Fibroblast of skin of back (primary cell): Measurements from ENCODE around the gene KRTAP5-8.
"Not testable (repeated sequence)": the region's sequence is repeated elsewhere in the genome, so short reads cannot be mapped to it uniquely, and the experiment has no call there.

Experiments used
- DNase-seq: peaks from one replicate; pipeline ENCODE4 v3.0.0-alpha.2; 2013

The KRTAP5-8 gene

GRCh38 chr11:71518506-71519471 lies 19.0 kb upstream of the KRTAP5-8 start:
- no peak for DNase-seq

- no peak for DNase-seq
Measured at GRCh38 chr11:71519546-71519945, 18.3 kb upstream of the KRTAP5-8 start.

DNA sequence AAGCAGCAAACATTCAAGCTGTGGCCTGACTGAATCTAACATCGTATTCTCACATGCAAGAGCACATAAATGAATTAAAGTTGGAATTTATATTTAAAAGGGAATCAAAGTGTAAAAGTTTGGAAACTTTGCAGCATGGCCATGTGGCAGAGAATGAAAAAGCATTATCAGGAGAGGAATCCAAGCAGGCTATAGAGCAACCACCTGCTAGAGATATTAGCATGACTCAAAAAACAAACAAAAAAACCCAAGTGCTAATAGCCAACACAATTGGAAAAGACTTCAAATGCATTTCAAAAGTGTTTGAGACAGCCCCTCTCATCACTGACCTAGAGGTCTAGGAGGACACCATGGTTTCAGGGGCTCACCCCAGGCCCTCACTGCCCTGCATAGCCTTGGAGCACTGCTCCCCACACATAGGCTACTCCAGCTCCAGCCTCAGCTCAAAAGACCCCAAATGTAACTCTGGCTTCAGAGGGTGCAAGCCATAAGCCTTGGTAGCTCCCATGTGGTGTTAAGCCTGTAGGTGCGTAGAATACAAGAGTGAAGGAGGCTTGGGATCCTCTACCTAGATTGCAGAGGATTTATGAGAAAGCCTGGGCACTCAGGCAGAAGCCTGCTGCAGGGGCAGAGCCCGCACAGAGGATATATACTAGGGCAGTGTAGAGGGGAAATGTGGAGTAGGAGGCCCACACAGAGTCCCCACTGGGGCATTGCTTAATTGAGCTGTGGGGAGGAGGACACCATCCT lies 12.5 kb upstream of the KRTAP5-8 start:
- DNase-seq, result no peak

DNA sequence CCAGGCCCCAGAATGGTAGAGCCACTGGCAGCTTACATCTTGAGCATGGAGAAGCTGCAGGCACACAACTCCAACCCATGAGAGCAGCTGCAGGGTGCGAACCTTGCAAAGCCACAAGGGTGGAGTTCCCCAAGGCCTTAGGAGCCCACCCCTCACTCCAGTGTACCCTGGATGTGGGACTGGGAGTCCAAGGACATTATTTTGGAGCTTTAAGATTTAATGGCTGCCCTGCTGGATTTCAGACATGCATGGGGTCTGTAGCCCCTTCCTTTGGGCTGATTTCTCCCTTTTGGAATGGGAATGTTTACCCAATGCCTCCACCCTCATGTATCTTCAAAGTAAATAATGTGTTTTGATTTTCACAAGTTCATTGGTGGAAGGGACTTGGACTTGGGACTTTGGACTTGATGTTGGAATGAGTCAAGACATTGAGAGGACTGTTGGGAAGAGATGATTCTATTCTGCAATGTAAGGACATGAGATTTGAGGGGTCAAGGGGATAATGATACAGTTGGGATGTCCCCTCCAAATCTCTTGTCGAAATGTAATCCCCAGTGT lies 11.8 kb upstream of the KRTAP5-8 start:
- DNase-seq, result no peak

- not testable (repeated sequence) for DNase-seq
Measured at GRCh38 chr11:71526796-71527575, 10.8 kb upstream of the KRTAP5-8 start, which contains the start of gene KRTAP5-7. Gene KRTAP5-7 (plus strand): TSS chr11:71527267. CDS start chr11:71527301, 34 bp downstream.

GRCh38 chr11:71527576-71528210 lies 10.1 kb upstream of the KRTAP5-8 start:
- no peak for DNase-seq

- no peak for DNase-seq
Measured at GRCh38 chr11:71530602-71531001, 7.2 kb upstream of the KRTAP5-8 start.

DNA sequence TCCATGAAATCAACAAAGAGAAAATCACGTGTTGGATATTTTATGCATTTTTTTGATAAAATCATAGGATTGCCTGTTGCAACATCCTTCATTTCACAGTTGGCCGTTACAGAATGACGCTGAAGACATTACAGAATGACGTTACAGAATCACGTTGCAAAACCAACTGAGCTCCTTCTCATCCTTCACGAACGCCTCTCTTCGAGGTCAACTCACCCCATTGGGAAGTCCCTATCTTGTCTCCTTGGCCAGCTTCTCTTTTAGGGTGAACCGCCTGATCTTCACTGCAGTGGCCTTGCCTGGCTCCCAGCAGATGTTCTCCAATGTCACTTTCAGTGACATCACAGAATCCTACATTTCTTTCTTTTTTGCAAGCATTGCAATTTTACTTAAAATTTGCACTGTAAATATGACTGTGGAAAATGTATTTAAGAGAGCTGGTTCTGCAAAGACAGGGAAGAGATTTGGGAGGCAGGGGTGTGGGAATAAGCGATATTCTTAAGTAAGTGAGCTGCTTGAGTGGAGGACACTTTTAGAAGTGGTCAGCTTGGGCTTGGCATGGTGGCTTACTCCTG lies 5.7 kb upstream of the KRTAP5-8 start:
- no peak for DNase-seq

GRCh38 chr11:71534711-71535608 lies 2.9 kb upstream of the KRTAP5-8 start:
- DNase-seq, result not testable (repeated sequence)

- DNase-seq, result no peak
Measured at GRCh38 chr11:71535825-71536224, 2.0 kb upstream of the KRTAP5-8 start.

DNA sequence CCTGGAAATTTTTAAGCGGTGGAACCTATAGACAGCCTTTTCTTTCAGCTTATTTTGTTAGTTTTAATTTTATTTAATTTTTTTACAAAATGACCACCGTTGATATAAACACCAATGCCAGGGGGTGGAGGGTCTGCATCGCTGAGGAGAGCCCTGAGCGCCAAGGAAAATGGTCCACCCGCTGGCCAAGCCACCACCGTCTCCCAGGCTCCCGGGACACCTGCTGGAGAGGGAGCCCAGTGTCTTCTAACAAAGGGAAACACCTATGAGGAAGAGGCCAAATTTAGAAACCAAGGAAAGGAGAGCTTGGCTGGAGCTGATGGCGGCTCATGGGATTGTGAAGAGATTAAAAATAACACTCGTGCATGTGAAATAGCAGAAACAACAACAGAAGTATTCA lies 288 bp upstream of the KRTAP5-8 start:
- no peak for DNase-seq

DNA sequence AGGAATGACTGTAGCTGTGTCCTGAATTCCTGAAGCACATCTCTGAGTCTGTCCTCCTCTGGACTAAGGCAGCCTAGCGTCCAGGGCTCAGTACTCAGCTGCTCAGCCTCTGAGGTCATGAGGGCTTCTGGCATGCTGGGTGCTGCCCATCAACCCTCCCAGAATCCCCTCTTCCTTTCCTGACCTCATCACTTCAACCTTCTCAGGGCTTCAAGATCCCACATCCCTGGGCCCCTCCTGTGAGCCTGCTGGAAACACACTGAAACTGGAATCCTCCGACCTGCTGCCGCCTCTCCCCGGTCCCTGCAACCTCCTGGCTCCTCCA lies 803 bp downstream of the KRTAP5-8 start:
- no peak for DNase-seq

DNA sequence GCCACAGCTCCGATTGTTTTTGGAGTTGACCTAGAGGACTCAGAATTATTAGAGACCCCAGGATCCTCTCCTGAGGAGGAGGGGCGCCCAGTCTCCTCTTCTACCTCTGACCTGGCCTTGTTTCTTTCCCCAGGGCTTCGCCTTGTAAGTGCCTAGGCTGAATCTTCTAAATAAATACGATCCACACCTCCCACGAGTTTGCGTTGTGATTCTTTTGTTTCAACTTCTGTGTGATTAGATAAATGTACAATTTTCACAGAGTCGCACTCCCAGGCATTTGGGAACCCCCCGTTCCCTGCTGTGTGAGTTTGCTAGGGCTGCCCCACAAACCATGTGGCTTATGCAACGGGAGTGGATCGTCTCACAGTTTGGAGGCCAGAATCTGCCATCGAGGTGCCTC lies 1.2 kb downstream of the KRTAP5-8 start:
- no peak for DNase-seq

- not testable (repeated sequence) for DNase-seq
Measured at GRCh38 chr11:71539971-71540370, 2.1 kb downstream of the KRTAP5-8 start.

DNA sequence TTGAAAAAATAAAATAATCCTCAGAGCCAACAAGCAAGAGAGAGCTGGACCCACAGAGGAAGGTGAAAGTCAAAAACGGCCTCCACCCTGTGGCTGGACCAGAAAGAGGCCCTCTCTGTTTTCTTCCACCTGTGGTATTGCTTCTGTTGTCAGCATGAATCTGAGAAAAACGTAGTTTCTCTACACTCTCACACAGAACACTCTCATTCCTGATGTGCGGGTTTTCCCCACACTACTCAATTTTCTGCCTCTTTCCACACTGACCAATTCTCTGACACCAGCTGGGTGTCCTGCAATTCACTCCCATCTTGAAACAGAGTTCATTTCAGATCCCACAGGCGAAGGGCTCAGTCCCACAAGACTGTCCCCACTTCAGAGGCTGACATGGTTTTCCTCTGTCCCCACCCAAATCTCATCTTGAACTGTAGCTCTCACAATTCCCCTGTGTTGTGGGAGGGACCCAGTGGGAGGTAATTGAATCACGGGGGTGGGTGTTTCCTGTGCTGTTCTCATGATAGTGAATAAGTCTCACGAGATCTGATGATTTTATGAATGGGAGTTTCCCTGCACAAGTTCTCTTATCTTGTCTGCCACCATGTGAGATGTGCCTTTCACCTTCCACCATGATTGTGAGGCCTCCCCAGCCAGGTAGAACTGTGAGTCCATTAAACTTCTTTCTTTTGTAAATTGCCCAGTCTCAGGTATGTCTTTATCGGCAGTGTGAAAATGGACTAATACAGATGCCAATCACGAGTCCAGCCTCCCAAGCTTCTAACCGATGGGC lies 2.9 kb downstream of the KRTAP5-8 start:
- DNase-seq, result not testable (repeated sequence)

DNA sequence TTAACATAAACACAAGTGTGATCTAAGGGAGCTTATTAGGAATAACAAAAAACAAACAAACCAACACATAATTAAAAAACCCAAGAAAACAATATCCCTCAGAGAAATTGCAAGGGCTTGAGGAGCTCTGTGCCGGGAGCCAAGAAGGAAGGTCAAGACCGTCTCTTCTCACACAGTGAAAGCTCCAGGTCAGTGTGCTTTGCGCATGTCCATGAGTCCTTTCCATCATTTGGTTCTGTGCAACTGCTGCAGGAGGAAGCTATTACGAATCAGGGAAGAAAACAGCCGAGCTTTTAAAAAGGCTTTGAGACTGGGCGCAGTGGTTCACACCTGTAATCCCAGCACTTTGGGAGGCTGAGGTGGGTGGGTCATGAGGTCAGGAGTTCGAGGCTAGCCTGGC lies 4.6 kb downstream of the KRTAP5-8 start:
- no peak for DNase-seq

GRCh38 chr11:71542879-71543777 lies 5.3 kb downstream of the KRTAP5-8 start:
- DNase-seq, result no peak

- no peak for DNase-seq
Measured at GRCh38 chr11:71543866-71544265, 6.0 kb downstream of the KRTAP5-8 start.
